GM18526 (cell line): ENCODE data around the gene XXYLT1.

Experiments used
- POLR2A ChIP-seq: IDR thresholded peaks from 3 replicates; pipeline ENCODE4 v1.6.1; 2011; ENCODE audit not compliant: insufficient read length; ENCODE audit errors: extremely low read depth

The XXYLT1 gene

DNA sequence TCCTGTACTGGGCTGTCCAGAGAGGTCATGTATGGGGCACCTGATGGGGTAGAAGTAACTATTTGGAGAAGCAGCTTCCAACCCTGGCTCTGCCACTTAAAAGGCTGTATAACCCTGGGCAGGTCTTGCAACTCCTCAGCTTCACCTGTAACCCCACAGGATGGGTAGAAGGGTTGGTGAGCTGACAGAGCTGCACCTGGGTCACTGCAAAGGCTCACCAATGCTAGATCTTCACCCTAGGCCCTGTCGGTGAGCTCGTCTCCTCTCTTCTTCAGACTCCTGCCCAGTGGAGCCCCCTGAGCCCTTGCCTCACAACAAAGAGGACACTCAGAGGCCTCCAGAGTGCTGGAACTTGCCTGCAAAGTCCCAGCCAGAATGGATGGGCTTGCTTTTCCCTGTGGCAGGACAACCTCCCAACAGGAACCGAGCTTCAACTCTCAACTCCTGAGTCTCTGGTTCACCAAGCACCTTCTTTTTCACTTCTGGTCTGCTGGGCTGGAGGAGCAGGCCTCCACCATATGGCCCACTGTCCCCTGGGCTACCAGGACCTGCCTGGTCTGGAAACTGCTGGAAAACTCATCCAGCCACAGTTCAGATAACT lies 45.9 kb downstream of the XXYLT1 start:
- no peak for TF ChIP-seq POLR2A

DNA sequence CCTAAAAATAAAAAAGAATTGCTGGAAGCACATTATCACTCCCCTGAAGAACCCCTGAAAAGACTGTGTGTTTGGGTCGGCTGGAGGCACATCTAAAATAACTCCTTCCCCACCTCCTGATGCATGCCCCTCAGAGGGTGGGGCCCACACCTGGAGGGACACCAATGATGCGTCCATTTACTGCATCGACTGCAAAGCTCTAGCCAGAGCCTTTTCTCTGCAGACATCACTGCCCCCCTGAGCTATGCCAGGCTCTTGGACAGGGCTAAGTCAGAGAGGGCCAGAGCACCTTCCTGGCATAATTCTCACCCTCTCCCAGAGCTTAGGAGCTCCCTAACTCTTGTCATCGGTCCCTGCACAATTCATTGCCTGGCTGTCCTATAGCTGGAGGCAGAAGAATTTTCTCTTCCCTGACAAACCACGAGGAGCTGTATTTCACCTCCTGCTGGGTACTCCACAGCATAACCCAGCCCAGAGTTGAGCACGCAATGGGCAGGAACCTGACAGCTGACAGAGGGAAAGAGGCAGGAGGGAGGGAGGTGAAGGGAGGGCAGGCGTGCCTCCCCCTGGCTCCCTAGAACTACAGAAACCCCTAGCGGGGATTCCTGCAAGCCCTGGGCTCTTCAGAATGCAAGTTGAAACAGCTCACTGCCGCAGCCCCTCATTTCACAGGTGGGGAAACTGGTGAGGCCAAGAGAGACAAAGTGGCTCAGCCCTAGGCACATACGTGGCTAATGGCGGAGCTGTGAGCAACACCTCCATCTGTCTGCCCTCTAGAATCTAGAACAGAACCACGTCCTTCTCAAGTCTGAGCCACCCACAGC lies 46.6 kb downstream of the XXYLT1 start:
- no peak for TF ChIP-seq POLR2A

DNA sequence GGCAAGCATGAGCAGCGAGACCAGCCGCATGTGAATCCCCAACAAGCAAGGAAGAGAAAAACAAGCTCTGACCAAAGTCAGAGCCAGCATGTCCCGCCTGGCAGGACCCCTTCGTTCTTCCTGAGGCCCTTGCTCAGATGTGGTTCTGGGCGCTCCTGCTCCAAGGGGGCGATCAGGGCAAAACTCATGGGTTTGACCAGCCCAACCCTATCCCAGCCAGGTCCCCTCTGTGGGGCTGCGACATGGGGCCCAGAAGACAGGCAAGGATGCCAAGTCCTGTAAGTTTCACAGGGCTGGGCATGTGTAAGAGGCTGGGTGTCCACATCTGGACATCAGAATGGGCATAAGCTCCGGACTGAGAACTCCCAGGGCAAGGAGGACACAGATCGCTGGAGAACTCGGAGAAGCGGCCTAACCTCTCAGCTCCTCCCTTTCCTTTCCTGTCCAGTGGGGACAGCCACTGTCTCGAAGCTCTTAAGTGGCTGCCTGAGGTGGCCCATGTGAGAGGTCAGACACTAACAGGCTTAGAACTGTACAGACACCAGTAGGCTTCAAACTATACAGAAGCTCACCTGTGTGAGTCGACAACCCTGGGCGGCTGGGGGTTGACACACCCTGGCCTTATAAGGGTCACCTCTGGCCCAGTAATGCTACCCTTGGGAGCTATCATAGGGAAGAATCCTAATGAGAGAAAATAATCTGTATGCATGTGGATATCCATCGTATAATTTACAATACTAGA lies 48.9 kb downstream of the XXYLT1 start:
- no peak for TF ChIP-seq POLR2A

DNA sequence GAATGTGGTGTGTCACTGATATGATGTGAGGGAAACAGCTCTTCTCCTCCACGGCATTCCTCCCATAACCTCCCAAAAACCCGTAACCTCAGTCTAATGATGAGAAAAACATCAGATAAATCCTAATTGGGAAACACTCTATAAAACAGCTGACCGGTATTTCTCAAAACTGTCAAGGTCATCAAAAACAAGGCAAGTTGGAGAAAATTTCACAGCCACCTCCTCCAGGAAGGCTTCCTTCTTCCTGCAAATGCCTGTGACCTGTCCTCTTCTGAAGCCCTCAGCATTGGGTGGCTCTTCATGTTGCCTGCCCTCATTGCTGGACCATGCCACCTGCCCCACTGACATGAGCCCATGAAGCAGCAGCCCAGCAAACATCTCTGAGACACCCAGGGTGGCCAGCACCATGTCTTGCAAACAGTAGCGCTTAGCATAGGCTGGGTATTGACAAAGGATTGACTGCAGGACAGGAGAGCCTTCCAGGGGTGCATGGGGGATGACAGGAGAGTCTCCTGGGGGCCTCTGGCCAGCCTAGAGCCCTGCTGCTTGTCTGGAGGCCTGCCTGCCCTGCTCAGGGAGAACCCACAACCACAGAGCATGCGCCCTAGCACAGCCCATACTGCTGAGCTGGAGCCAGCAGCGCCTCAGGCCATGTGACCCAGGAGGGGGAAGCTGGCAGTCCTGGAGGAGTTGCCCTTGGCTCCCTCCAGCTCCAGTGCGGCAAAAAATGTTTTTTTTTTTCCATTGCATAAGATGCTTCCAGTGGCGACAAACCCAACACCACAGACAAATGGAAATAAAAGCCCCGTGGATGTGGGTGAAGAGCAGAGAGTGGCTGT lies 49.7 kb downstream of the XXYLT1 start:
- no peak for TF ChIP-seq POLR2A

DNA sequence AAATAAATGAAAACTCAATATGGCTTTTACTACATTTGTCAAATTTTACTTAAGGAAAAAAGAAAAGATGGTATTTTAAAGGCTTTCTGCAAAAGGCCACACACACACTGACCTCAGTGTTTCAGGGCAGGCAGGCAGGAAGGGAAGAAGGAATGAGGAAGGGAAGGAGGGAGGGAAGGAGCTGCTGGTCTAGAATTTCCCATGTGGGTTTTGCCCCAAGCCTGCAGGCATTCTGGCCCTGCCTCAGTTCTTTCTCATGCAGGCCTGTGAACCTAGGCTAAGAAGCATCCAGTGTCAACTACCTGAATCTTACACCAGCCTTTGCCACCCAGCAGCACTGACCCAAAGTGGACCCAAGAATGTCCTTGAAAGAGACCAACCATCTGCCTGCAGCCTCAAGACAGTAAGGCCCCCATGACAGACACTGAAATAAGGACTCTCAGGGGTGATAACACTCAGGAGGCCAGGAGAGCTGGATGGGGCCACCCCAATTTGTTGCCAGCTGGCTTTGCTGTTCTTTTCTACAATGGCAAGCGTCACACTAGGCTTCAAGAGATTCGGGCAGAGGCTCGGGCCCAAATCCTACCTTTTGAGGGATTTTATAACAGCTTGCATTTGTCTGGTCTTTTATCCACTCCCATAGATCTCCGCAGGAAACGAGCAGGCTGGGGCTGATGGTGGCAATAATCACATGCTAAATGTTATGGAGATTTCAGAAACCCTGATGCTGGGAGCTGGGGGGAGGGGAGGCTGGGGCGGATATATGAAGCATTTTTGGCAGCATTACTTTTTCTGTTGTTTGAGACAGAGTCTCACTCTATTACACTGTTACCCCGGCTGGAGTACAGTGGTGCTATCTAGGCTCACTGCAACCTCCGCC lies 51.4 kb downstream of the XXYLT1 start:
- no peak for TF ChIP-seq POLR2A

DNA sequence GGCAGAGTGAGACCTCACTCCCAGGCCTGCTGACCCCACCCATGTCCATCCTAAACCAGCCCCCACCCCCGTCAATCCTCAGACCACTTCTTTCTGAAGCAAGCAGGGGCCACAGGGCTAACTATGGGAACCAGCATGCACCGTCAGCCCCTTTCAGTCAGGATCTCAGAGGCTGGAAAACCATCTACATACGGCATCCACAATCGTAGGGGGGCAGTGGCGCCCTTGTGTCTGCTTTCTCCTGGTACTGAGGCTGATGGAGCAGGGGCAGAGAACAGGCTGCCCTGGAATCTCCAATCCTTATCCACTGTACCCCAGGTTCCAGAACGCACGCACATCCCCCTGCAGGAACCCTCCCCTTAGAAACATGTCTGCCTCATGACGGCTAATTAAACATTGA lies 56.6 kb downstream of the XXYLT1 start:
- no peak for TF ChIP-seq POLR2A

DNA sequence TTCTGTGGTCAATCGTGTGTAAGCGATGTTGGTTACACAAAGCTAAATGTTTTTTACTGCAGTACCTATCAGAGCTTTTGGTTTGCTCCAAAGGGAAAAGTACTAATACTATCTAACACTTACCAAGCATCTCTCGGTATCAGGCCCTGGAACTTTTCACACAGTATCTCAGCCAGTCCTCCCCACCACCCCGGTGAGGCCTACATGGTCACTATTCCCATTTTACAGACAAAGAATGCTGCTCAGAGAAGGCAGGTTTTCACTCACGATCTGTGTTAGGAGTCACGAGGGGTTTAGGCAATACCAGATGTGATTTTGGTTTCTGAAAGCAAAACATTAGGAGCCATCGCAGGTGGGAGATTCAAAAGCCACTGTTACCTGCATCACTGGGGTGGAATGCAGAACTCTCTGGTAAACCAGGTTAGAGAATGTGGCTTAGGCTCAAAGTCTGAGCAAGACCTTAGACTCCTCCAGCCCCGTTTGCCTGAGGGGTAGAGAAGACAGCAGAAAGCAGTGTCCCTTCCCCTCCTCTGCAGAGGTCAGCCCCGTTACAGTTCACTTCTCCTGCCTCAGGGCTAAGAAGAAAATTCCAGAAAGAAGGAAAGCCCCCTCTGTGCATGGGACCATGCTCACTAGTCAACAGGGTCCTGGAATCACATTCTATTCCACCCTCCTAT lies 57.2 kb downstream of the XXYLT1 start:
- TF ChIP-seq POLR2A = no peak

DNA sequence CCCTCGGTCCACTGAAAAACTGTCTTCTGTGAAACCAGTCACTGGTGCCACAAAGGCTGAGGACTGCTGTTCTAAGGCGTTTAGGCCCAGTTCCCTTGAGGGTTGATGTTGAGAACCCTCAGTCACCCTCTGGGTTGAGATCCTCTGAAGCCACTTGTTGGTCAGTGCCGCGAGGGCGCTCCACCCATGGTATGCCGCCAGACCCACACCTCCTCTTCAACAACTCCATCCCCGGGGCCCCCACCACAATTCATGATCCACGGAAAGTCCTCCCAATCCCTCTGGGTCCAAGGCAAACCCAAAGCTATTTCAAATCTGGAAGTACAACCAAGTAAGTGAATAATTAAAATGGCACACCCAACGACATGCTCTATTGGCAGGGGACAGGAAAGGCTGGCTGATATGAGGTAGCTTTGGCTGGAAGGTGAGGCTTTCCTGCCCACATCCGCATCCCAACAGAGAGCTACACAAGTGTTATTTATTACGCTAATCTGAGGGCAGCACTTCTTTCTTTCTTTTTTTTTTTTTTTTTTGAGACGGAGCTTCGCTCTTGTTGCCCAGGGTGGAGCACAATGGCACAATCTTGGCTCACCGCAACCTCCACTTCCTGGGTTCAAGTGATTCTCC lies 58.1 kb downstream of the XXYLT1 start:
- no peak for TF ChIP-seq POLR2A

DNA sequence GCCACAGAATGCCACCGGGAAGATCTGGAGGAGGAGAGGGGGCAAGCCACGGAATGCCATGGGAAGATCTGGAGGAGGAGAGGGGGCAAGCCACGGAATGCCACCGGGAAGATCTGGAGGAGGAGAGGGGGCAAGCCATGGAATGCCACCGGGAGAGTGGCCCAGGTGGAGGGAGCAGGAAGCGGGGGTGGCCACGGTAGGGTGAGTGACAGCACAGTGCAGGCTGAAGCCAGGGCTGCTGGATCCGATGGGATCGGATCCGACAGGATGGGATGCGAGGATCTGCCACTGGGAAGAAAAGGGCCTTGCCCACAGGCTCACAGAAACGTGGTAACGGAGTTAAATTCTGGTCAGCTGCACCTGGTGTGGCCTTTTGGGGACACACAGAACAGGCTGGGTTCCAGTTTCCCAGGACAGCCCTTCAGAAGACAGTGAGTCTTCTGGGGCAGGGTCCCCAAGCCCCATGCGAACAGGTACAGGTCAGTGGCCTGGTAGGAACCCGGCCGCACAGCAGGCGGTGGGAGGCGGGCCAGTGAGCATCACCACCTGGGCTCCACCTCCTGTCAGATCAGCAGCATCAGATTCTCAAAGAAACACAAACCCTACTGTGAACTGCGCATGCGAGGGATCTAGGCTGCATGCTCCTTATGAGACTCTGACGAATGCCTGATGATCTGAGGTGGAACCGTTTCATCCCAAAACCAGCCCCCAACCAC lies 58.8 kb downstream of the XXYLT1 start:
- no peak for TF ChIP-seq POLR2A

DNA sequence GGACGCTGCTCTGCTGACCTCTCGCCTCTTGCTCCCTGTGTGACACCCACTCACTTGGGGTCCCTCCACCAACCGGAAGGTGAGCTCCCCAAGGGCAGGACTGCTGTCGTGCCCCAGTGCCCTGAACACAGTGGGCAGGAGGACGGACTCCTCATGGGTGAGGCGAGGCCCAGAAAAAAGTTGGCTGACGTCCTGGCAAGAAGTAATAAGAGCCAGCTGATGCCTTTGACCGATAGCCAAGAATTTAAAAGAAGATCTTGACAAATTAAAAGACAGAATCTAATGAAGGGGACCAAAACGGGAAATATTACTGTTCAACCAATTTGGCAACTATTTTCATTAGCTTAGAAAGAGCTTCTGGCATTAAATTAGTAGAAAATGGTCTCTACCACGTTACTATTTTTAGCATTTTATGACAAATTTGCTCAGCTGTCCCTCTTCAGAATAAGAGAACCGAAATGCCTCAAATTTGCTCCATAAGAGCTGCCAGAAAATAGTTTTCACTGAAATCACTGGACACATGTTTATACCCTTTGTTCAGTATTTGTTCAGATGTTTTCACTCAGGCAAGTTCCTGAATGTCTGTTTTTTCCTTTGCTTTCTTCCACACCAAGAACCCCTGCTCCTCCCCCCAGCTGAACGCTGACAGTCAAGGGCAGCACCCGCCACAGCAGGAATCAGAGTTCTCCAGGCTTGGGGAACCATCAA lies 60.5 kb downstream of the XXYLT1 start:
- no peak for TF ChIP-seq POLR2A

DNA sequence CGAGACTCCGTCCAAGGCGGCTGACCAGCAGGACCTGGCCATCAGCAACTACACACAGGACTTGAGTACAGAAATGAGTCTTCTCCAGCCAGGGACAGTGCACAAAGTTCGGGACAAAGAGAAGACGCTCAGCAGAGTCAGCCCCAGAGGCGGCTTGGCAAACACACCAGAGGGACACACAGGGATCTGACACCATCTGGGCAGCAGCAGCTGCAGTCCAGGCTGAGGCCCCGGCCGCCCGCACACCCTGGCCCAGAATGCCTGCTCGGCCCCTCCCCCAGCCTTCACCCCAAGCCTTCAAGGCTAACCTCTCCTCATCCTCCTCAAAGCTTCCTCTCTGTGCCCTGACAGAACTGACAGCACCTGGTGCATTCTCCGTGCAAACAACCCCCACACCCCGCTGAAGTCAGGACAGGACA lies 61.1 kb downstream of the XXYLT1 start:
- no peak for TF ChIP-seq POLR2A
